Brain microvascular endothelial cell (primary cell): ENCODE data around the gene SDSL.

ENCODE experiments used
- DNase-seq: peaks from one replicate; pipeline ENCODE4 v3.0.0-alpha.2; 2020
- H3K27ac ChIP-seq: fragments of 250-450 bp; sonication (Bioruptor Pico); 2 replicates; pipeline ENCODE4 v1.5.1; 2020; ENCODE audit warnings: mild to moderate bottlenecking, moderate library complexity
- H3K27me3 ChIP-seq: fragments of 250-450 bp; sonication (Bioruptor Pico); replicated peaks from 2 replicates; pipeline ENCODE4 v1.5.1; 2020; ENCODE audit warnings: mild to moderate bottlenecking
- H3K36me3 ChIP-seq: fragments of 250-450 bp; sonication (Bioruptor Pico); replicated peaks from 2 replicates; pipeline ENCODE4 v1.5.1; 2020; ENCODE audit warnings: mild to moderate bottlenecking
- H3K4me3 ChIP-seq: 2 replicates; pipeline ENCODE4 v1.5.1; 2011; ENCODE audit warnings: low read depth, mild to moderate bottlenecking, control low read depth, low read length, moderate library complexity
- CTCF ChIP-seq: IDR thresholded peaks from 2 replicates; pipeline ENCODE4 v1.5.1; 2011; ENCODE audit warnings: low read depth, mild to moderate bottlenecking, moderate library complexity, low read length, control low read depth, inconsistent platforms; ENCODE audit errors: missing control alignments
- in situ Hi-C: cut with HindIII; loops from 2 replicates; pipeline ENCODE4 v1.10.0; 2017; ENCODE audit warnings: low sequenced_read_pairs, low pct_ligation_motif_present

The SDSL gene

DNA sequence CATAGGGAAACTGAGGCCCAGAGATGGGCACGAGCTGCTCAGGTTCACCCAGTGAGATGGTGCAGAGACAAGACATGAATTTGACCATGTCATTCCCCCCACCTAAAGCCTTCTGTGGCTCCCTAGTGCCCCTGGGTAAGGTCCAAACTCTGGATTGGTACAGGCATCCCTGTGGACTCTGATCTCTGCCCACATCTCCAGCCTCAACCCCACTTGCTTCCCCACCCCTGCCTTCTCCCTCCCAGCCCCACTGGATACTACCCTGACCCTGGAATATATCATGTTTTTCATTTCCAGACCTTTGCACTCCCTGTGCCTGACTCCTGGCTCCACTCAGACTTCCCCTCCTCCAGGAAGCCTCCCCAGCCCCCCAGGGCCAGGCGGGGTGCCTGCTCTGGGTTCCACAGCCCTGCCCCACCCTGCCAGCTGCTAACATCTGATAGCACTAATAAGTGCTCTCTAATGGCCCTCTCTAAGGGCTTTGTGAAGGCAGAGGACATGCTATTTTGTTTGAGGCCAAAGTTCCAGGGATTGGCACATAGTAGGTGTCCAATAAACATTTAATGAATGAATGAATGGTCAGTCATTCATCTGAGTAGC is 1.1 kb upstream of the SDSL start:
- Histone ChIP-seq H3K27ac (no peak overlapping the region), H3K27me3 (no peaks in the 10 kb centered on the region), H3K36me3 (no peaks in the 10 kb centered on the region), H3K4me3 (no peak overlapping the region)
- DNase-seq = no peak
- in situ Hi-C loops = no loop called here
- TF ChIP-seq CTCF = no peak

GRCh38 chr12:113422886-113423669 is 898 bp downstream of the SDSL start:
- Histone ChIP-seq H3K27me3 (no peaks in the 10 kb centered on the region), H3K27ac (no peak overlapping the region), H3K4me3 (peak overlapping the region; percentile 69), H3K36me3 (no peaks in the 10 kb centered on the region)
- no peak for DNase-seq
- no peak for TF ChIP-seq CTCF
- in situ Hi-C loops = no loop called here

GRCh38 chr12:113424456-113424855 is 2.3 kb downstream of the SDSL start:
- H3K27me3 ChIP-seq = no peaks in the 10 kb centered on the region
- in situ Hi-C loops = no loop called here
- no peak overlapping the region for H3K4me3 ChIP-seq
- DNase-seq = no peak
- TF ChIP-seq CTCF = no peak
- no peak overlapping the region for H3K27ac ChIP-seq
- H3K36me3 ChIP-seq = no peaks in the 10 kb centered on the region

DNA sequence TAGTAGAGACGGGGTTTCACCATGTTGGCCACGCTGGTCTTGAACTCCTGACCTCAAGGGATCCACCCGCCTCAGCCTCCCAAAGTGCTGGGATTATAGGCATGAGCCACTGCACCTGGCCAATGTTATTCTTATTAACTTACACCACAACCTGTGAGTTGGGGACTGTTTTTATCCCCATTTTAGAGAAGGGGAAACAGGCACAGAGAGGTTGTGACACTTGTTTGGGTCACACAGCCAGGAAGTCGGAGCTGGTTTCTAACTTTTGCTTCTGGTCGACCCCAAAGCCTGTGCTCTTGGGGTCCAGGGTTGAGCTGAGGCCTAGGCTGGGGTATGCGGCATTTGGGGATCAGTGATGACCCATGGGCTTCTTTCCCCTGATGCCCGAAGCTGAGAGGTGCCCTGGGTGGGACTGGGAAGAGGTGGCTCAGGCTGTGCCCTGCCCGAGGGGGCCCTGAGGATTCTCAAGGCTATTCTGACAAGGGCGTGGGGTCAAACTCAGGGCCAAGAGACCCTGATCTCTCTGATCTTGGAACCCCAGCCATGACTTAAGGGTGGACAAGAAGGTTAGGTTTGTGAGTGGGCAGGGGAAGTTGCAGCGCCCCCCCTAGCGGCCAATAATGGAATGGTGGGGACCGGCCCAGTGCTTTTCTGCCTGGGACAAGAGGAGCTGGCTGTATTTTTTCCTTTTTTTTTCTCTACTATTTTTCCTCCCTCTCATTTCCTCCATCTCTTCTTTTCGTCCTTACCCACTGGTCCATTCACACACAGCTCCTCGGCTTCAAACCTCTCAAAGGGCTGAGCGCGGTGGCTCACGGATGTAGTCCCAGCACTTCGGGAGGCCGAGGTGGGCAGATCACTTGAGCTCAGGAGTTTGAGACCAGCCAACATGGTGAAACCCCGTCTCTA is 3.0 kb downstream of the SDSL start:
- Histone ChIP-seq H3K27me3 (no peaks in the 10 kb centered on the region), H3K36me3 (no peaks in the 10 kb centered on the region), H3K27ac (no peak overlapping the region), H3K4me3 (no peak overlapping the region)
- peak; percentile 71 for DNase-seq
- in situ Hi-C loops = no loop called here
- peak; percentile 94 for TF ChIP-seq CTCF

GRCh38 chr12:113425960-113426453 is 3.8 kb downstream of the SDSL start:
- in situ Hi-C loops = no loop called here
- Histone ChIP-seq H3K27me3 (no peaks in the 10 kb centered on the region), H3K4me3 (no peak overlapping the region), H3K36me3 (no peaks in the 10 kb centered on the region), H3K27ac (no peak overlapping the region)
- DNase-seq = no peak
- TF ChIP-seq CTCF = no peak
